Fibroblast of lung (primary cell): ENCODE data around the gene DYSF.

ENCODE experiments used
- EZH2 ChIP-seq: IDR thresholded peaks from 2 replicates; pipeline ENCODE4 v1.5.1; 2012; ENCODE audit warnings: low read length, control low read depth, mild to moderate bottlenecking; ENCODE audit errors: missing control alignments
- TF ChIP-seq, protein P1 (sequence below), 2 donors: IDR thresholded peaks in 1 of 2; conservative IDR thresholded peaks in 1 of 2; 1 replicate in 1 of 2; 2 replicates in 1 of 2; pipeline ENCODE4 v1.5.1; 2011 to 2012; ENCODE audit warnings: low read length in 2 of 2, control low read depth in 1 of 2, inconsistent platforms in 1 of 2, low read depth in 1 of 2, mild to moderate bottlenecking in 1 of 2

DNA sequence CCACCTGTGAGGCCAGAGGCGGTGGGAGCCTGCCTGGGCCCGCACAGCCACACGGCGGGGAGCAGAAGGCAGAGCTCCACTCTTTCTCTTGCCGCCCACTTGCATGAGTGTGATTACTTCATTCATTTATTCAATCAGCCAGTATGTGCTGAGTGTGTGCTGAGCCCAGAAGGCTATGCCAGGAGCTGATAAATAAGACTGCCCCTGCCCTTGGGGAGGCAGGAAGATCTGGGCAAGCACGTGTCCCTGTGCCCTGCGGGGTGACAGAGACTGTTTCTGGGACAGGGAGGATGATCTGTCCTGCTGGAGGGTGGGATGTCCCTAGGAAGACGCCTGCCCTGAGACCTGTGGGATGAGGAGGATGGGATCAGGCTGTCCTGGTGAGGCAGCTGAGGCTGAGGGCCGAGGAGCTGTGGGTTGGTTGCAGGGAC, 250.8 kb downstream of the DYSF start:
- no peak for TF ChIP-seq EZH2
- TF ChIP-seq, protein P1, sequence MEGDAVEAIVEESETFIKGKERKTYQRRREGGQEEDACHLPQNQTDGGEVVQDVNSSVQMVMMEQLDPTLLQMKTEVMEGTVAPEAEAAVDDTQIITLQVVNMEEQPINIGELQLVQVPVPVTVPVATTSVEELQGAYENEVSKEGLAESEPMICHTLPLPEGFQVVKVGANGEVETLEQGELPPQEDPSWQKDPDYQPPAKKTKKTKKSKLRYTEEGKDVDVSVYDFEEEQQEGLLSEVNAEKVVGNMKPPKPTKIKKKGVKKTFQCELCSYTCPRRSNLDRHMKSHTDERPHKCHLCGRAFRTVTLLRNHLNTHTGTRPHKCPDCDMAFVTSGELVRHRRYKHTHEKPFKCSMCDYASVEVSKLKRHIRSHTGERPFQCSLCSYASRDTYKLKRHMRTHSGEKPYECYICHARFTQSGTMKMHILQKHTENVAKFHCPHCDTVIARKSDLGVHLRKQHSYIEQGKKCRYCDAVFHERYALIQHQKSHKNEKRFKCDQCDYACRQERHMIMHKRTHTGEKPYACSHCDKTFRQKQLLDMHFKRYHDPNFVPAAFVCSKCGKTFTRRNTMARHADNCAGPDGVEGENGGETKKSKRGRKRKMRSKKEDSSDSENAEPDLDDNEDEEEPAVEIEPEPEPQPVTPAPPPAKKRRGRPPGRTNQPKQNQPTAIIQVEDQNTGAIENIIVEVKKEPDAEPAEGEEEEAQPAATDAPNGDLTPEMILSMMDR (conservative IDR thresholded peaks at IDR 0.05 in 1 of 2, IDR thresholded peaks at IDR 0.05 in 1 of 2; ENCODE audit: low read depth in 1 of 2, low read length in 2 of 2): no peak
